ENCODE measurements around the gene TFB1M. TPM values are rescaled to one million over a fixed set of nuclear protein-coding genes. Genes with fewer than 3 reads are reported as not detected.

The TFB1M gene
- total RNA-seq, 4 donors from 2014 or later = 10.1 to 21.9 (median 14.8) TPM

DNA sequence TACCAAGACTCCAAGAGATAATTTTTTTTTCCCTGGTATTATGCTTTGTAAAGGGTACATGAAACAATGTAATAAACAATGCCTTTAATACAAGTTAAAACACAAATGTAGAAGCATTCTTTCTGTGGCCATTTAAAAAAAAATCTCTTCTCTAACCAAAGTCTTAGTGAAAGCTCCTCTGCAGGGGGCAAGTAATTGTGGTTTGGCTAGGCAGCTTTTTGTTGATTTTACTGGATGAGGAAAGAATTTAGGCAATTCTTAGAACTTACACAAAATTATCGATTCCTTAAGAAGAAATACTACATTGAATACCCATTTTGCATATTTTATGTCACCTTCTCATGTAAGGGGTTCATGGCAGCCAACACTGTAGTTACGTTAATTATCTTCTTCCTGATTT lies 12.4 kb downstream of the TFB1M start:
- no peak overlapping the region for H3K4me3 ChIP-seq (ENCODE audit: low read depth, poor library complexity, severe bottlenecking)
- DNase-seq (ENCODE audit: low spot score in 2 of 2) = no peak
- intact Hi-C loops (cut with DNase I; ENCODE audit: low total_unique reads) = no loop called here
- TF ChIP-seq, protein P1, sequence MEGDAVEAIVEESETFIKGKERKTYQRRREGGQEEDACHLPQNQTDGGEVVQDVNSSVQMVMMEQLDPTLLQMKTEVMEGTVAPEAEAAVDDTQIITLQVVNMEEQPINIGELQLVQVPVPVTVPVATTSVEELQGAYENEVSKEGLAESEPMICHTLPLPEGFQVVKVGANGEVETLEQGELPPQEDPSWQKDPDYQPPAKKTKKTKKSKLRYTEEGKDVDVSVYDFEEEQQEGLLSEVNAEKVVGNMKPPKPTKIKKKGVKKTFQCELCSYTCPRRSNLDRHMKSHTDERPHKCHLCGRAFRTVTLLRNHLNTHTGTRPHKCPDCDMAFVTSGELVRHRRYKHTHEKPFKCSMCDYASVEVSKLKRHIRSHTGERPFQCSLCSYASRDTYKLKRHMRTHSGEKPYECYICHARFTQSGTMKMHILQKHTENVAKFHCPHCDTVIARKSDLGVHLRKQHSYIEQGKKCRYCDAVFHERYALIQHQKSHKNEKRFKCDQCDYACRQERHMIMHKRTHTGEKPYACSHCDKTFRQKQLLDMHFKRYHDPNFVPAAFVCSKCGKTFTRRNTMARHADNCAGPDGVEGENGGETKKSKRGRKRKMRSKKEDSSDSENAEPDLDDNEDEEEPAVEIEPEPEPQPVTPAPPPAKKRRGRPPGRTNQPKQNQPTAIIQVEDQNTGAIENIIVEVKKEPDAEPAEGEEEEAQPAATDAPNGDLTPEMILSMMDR (IDR thresholded peaks at IDR 0.05) = no peak
- TF ChIP-seq POLR2A (IDR thresholded peaks at IDR 0.05) = no peak
- WGBS, 2 donors = 92 to 96% methylated on average over 2 of the region's 2 CpGs

- whole genome bisulfite sequencing, 2 donors = 91 to 93% methylated on average over 3 of the region's 3 CpGs
- H3K4me3 ChIP-seq (ENCODE audit: low read depth, poor library complexity, severe bottlenecking) = no peak overlapping the region
- DNase-seq (ENCODE audit: low spot score in 2 of 2) = no peak
- TF ChIP-seq, protein P1 (IDR thresholded peaks at IDR 0.05) = no peak
- no peak for TF ChIP-seq POLR2A (IDR thresholded peaks at IDR 0.05)
- intact Hi-C loops (cut with DNase I; ENCODE audit: low total_unique reads) = no loop called here
Measured at GRCh38 chr6:155297669-155298068, 16.6 kb downstream of the TFB1M start.

- TF ChIP-seq, protein P1 (IDR thresholded peaks at IDR 0.05) = no peak
- TF ChIP-seq POLR2A (IDR thresholded peaks at IDR 0.05) = no peak
- H3K4me3 ChIP-seq (ENCODE audit: low read depth, poor library complexity, severe bottlenecking) = no peak overlapping the region
- WGBS, 2 donors = 74 to 89% methylated on average over 5 of the region's 5 CpGs
- no peak for DNase-seq (ENCODE audit: low spot score in 2 of 2)
- intact Hi-C loops (cut with DNase I; ENCODE audit: low total_unique reads) = no loop called here
Measured at GRCh38 chr6:155292711-155293110, 21.6 kb downstream of the TFB1M start.

DNA sequence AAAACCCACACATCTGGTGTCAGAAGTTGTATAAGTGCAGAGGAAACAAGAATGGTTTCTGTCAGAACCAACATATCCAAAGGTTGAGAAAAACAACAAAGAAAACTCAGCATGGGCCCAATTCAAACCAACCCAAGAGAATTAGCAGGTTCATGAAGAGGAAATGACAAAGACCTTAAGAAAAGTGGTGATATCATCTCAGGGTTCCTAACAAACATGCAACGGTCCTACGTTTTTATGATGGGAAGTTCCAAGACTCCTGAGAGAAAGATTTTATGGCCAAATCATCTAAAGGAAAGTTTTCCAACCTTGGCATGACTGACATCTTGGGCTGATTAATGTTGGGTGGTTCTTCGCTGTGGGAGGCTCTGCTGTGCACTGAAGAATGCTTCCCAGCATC lies 23.0 kb downstream of the TFB1M start:
- DNase-seq (ENCODE audit: low spot score in 2 of 2) = no peak
- TF ChIP-seq, protein P1 (IDR thresholded peaks at IDR 0.05) = no peak
- no peak for TF ChIP-seq POLR2A (IDR thresholded peaks at IDR 0.05)
- no peak overlapping the region for H3K4me3 ChIP-seq (ENCODE audit: low read depth, poor library complexity, severe bottlenecking)
- 56 to 58% methylated on average over 3 of the region's 3 CpGs for WGBS, 2 donors
- intact Hi-C loops (cut with DNase I; ENCODE audit: low total_unique reads) = no loop called here

DNA sequence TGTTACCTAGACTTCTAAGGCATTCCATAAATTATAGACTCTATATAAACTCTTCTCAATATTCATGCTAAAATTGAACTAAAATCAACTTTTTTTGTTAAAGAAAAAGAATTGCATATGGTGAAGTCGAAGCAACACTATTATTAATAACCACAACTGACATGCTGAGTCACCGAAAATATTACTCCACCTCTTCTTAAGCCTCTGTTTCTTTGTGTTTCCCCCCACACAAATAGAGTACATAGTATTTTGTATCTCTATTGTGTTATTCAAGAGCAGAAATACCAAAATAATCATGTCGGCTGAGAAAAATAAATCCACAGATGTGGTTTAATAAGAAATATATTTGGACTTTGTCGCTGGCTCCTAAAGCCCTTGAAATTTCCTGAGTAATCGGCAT lies 23.8 kb downstream of the TFB1M start:
- intact Hi-C loops (cut with DNase I; ENCODE audit: low total_unique reads) = no loop called here
- 90 to 93% methylated on average over 5 of the region's 5 CpGs for WGBS, 2 donors
- no peak for DNase-seq (ENCODE audit: low spot score in 2 of 2)
- H3K4me3 ChIP-seq (ENCODE audit: low read depth, poor library complexity, severe bottlenecking) = no peak overlapping the region
- TF ChIP-seq POLR2A (IDR thresholded peaks at IDR 0.05) = no peak
- TF ChIP-seq, protein P1 (IDR thresholded peaks at IDR 0.05) = no peak

DNA sequence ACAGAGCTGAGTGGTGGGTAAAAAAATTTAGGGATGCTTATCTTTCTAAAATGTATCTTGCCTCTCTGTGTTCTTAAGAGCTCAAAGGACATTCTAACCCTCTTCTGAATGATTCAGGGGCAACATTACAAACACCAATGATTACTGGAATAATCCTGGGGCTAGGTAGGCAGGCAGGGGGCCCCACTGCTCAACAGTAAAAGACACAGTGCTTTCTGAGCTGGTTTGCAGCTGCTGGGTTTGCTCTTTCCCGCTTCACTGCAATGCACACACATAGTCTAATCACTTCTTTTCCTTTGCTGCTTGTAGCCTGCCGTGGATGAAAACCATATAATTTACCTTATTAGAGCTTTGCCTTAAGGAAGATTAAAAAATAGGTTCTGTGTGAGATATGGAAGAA lies 26.5 kb downstream of the TFB1M start:
- 84 to 89% methylated on average over 2 of the region's 2 CpGs for WGBS, 2 donors
- H3K4me3 ChIP-seq (ENCODE audit: low read depth, poor library complexity, severe bottlenecking) = no peak overlapping the region
- intact Hi-C loops (cut with DNase I; ENCODE audit: low total_unique reads) = no loop called here
- DNase-seq (ENCODE audit: low spot score in 2 of 2) = no peak
- TF ChIP-seq POLR2A (IDR thresholded peaks at IDR 0.05) = no peak
- TF ChIP-seq, protein P1 (IDR thresholded peaks at IDR 0.05) = no peak
